IMR-90 (cell line): ENCODE results near the gene MEF2B. TPM values are rescaled to one million over a fixed set of nuclear protein-coding genes. Genes with fewer than 3 reads are reported as not detected.
"Not testable (repeated sequence)": the region's sequence is repeated elsewhere in the genome, so short reads cannot be mapped to it uniquely, and the experiment has no call there.

Source experiments
- ATAC-seq: fragments of 200-7000 bp; cut with Tn5 transposase; 2 replicates; pipeline ENCODE4 v1.9.1; 2020; ENCODE audit warnings: low read depth, mild to moderate bottlenecking, moderate library complexity
- BruUV-seq: library from RNA; stranded (reverse); fragments of 400-500 nt; replicated peaks from 2 replicates; lab custom pipeline; 2021; lab: Mats Ljungman, UMichigan
- CTCF ChIA-PET: fragments of 300-600 bp; formaldehyde crosslinking; extraction: SDS; loops from one replicate; lab custom pipeline; 2021; ENCODE audit warnings: antibody characterized with exemption; lab: Yijun Ruan, JAX
- POLR2A ChIA-PET: fragments of 300-600 bp; sonication (Branson Sonifier 250); formaldehyde crosslinking; loops from one replicate; lab custom pipeline; 2022; ENCODE audit warnings: antibody characterized with exemption; ENCODE audit not compliant: unreplicated experiment; lab: Charles Lee
- DNase-seq: peaks from one replicate; pipeline ENCODE4 v3.0.0; 2013
- H2AFZ ChIP-seq: replicated peaks from 2 replicates; pipeline ENCODE3; 2013; ENCODE audit warnings: low read length, mild to moderate bottlenecking; ENCODE audit not compliant: poor library complexity
- H2AK5ac ChIP-seq: 2 replicates; pipeline ENCODE4 v1.6.1; 2013; ENCODE audit warnings: low read depth, low read length, inconsistent platforms
- H2AK9ac ChIP-seq: replicated peaks from 2 replicates; pipeline ENCODE3; 2013; ENCODE audit warnings: mild to moderate bottlenecking, low read depth, low read length, moderate library complexity; ENCODE audit not compliant: poor library complexity
- H2BK120ac ChIP-seq: 2 replicates; pipeline ENCODE4 v1.6.1; 2013; ENCODE audit warnings: low read depth, low read length, inconsistent platforms
- H2BK15ac ChIP-seq: 3 replicates; pipeline ENCODE4 v1.6.1; 2013; ENCODE audit warnings: low read depth, low read length, inconsistent platforms
- H2BK20ac ChIP-seq: 2 replicates; pipeline ENCODE4 v1.6.1; 2013; ENCODE audit warnings: low read depth, mild to moderate bottlenecking, inconsistent platforms, low read length, moderate library complexity
- H2BK5ac ChIP-seq: 2 replicates; pipeline ENCODE4 v1.6.1; 2013; ENCODE audit warnings: mild to moderate bottlenecking, low read depth, low read length, inconsistent platforms; ENCODE audit not compliant: poor library complexity, severe bottlenecking
- H3K14ac ChIP-seq: replicated peaks from 2 replicates; pipeline ENCODE4 v1.6.1; 2013; ENCODE audit warnings: low read depth, low read length, inconsistent platforms
- H3K18ac ChIP-seq: 2 replicates; pipeline ENCODE4 v1.6.1; 2013; ENCODE audit warnings: low read depth, low read length, control low read depth
- H3K23ac ChIP-seq: 2 replicates; pipeline ENCODE4 v1.6.1; 2013; ENCODE audit warnings: low read depth, low read length, inconsistent platforms
- H3K27ac ChIP-seq: 2 replicates; pipeline ENCODE4 v1.5.1; 2013; ENCODE audit warnings: mild to moderate bottlenecking, control low read depth, low read length; ENCODE audit not compliant: insufficient read depth
- H3K27me3 ChIP-seq: 2 replicates; pipeline ENCODE4 v1.6.1; 2013; ENCODE audit warnings: low read length; ENCODE audit not compliant: control insufficient read depth, insufficient read depth
- H3K36me3 ChIP-seq: 2 replicates; pipeline ENCODE4 v1.6.1; 2013; ENCODE audit warnings: low read length, mixed read lengths; ENCODE audit not compliant: control insufficient read depth, insufficient read depth
- H3K4ac ChIP-seq: 2 replicates; pipeline ENCODE4 v1.6.1; 2013; ENCODE audit warnings: low read depth, low read length, inconsistent platforms
- H3K4me1 ChIP-seq: 2 replicates; pipeline ENCODE4 v1.6.1; 2013; ENCODE audit warnings: low read length, mixed read lengths; ENCODE audit not compliant: control insufficient read depth, insufficient read depth
- H3K4me2 ChIP-seq: 2 replicates; pipeline ENCODE4 v1.6.1; 2013; ENCODE audit warnings: low read depth, mild to moderate bottlenecking, control low read depth, low read length, moderate library complexity
- H3K4me3 ChIP-seq: 2 replicates; pipeline ENCODE4 v1.5.1; 2013; ENCODE audit warnings: low read depth, mild to moderate bottlenecking, control low read depth, low read length, moderate library complexity; ENCODE audit not compliant: insufficient read depth
- H3K56ac ChIP-seq: 2 replicates; pipeline ENCODE4 v1.6.1; 2013; ENCODE audit warnings: low read length, inconsistent platforms; ENCODE audit not compliant: insufficient read depth; ENCODE audit errors: extremely low read depth
- H3K79me1 ChIP-seq, 2 experiments: 2 replicates each; pipeline ENCODE4 v1.6.1; 2013; ENCODE audit warnings: low read length in 2 of 2, inconsistent platforms in 1 of 2, low read depth in 1 of 2
- H3K9ac ChIP-seq: 2 replicates; pipeline ENCODE4 v1.6.1; 2013; ENCODE audit warnings: low read depth, low read length, control low read depth
- H3K9me1 ChIP-seq: 2 replicates; pipeline ENCODE4 v1.6.1; 2013; ENCODE audit warnings: low read length, inconsistent platforms; ENCODE audit not compliant: insufficient read depth
- H3K9me3 ChIP-seq: 2 replicates; pipeline ENCODE4 v1.6.1; 2013; ENCODE audit warnings: low read length; ENCODE audit not compliant: control insufficient read depth, insufficient read depth
- H4K20me1 ChIP-seq: 2 replicates; pipeline ENCODE4 v1.6.1; 2013; ENCODE audit warnings: low read length, inconsistent platforms; ENCODE audit not compliant: insufficient read depth
- H4K5ac ChIP-seq: 2 replicates; pipeline ENCODE4 v1.6.1; 2013; ENCODE audit warnings: mild to moderate bottlenecking, low read depth, low read length, control low read depth
- H4K8ac ChIP-seq, 2 experiments: 2 replicates each; pipeline ENCODE4 v1.6.1; 2013; ENCODE audit warnings: low read depth in 2 of 2, low read length in 2 of 2, control low read depth in 1 of 2, inconsistent platforms in 1 of 2
- H4K91ac ChIP-seq: 2 replicates; pipeline ENCODE4 v1.6.1; 2013; ENCODE audit warnings: low read depth, low read length, inconsistent platforms; ENCODE audit not compliant: insufficient read depth
- BHLHE40 ChIP-seq: fragments of 150-350 bp; IDR thresholded peaks from 2 replicates; pipeline ENCODE4 v1.6.1; 2016; ENCODE audit warnings: mild to moderate bottlenecking, low read depth, low read length
- CEBPB ChIP-seq: IDR thresholded peaks from 2 replicates; pipeline ENCODE4 v1.6.1; 2012; ENCODE audit warnings: low read depth, low read length, improper control_type of control experiment
- CHD1 ChIP-seq: IDR thresholded peaks from 2 replicates; pipeline ENCODE4 v1.6.1; 2012; ENCODE audit warnings: low read depth, low read length, improper control_type of control experiment
- FOS ChIP-seq: fragments of 150-350 bp; IDR thresholded peaks from 2 replicates; pipeline ENCODE4 v1.6.1; 2016; ENCODE audit warnings: low read depth, low read length
- MAFK ChIP-seq: IDR thresholded peaks from 2 replicates; pipeline ENCODE4 v1.6.1; 2012; ENCODE audit warnings: low read depth, low read length, improper control_type of control experiment
- MXI1 ChIP-seq: IDR thresholded peaks from 2 replicates; pipeline ENCODE4 v1.6.1; 2012; ENCODE audit warnings: low read depth, mild to moderate bottlenecking, low read length, moderate library complexity, borderline replicate concordance
- RAD21 ChIP-seq: IDR thresholded peaks from 2 replicates; pipeline ENCODE4 v1.6.1; 2012; ENCODE audit warnings: low read length, improper control_type of control experiment
- RCOR1 ChIP-seq: IDR thresholded peaks from 2 replicates; pipeline ENCODE4 v1.6.1; 2012; ENCODE audit warnings: mild to moderate bottlenecking, low read length, improper control_type of control experiment; ENCODE audit not compliant: insufficient replicate concordance
- RFX5 ChIP-seq: IDR thresholded peaks from 2 replicates; pipeline ENCODE4 v1.8.0; 2012; ENCODE audit warnings: low read depth, mild to moderate bottlenecking, low read length, moderate library complexity
- SMC3 ChIP-seq: fragments of 150-350 bp; IDR thresholded peaks from 2 replicates; pipeline ENCODE4 v1.6.1; 2016; ENCODE audit warnings: low read depth, mild to moderate bottlenecking, antibody characterized with exemption, low read length, moderate library complexity
- WGBS, 2 experiments: methylation state at CpG; one replicate each; pipeline versions ENCODE4 v1.1.5 to v1.1.7; 2013; ENCODE audit warnings: missing lambda C conversion rate in 2 of 2; ENCODE audit not compliant: insufficient read length in 1 of 2; ENCODE audit errors: extremely low coverage in 2 of 2; 5-methylcytosine and 5-hydroxymethylcytosine counted together
- dilution Hi-C: fragments of 300-500 bp; cut with HindIII; formaldehyde crosslinking; loops from one replicate; pipeline ENCODE4 v1.14.3; 2018; ENCODE audit warnings: low sequenced_read_pairs; ENCODE audit not compliant: unreplicated experiment
- in situ Hi-C: fragments of 300-500 bp; cut with MboI; formaldehyde crosslinking; loops from 3 replicates; pipeline ENCODE4 v1.14.3; 2019; ENCODE audit warnings: low sequenced_read_pairs, inconsistent platforms, mixed read lengths
- intact Hi-C: fragments of 100-400 bp; cut with micrococcal nuclease; formaldehyde crosslinking; loops from 2 replicates; pipeline ENCODE4 v1.10.0; 2022
- polyA plus RNA-seq, 3 experiments: library from polyadenylated mRNA; depleted of rRNA; stranded (reverse); fragments of >200 nt; gene quantifications; 2 replicates each; pipeline ENCODE4 v1.2.3, GENCODE V29; 2012; ENCODE audit warnings: low replicate concordance in 1 of 3
- total RNA-seq: library from RNA; depleted of rRNA; stranded (reverse); fragments of >200 nt; gene quantifications from 2 replicates; pipeline ENCODE4 v1.2.3, GENCODE V29; 2012

Gene MEF2B
- total and polyA plus RNA-seq, 2 of the 4 experiments (the other 2 are of a cell fraction), result 0.18 to 0.94 TPM

- Histone ChIP-seq H2BK5ac (no peak overlapping the region), H3K4ac (no peak overlapping the region), H2AK5ac (no peak overlapping the region), H4K8ac (no peak overlapping the region), H2BK20ac (no peak overlapping the region), H3K23ac (no peak overlapping the region), H3K14ac (no peak overlapping the region), H3K27ac (no peak overlapping the region), H4K20me1 (no peaks in the 10 kb centered on the region), H2BK15ac (no peak overlapping the region), H3K36me3 (no peaks in the 10 kb centered on the region), H3K4me3 (no peak overlapping the region), H3K18ac (no peak overlapping the region), H2AK9ac (no peak overlapping the region), H2AFZ (no peak overlapping the region), H3K9me1 (peaks cover 8% of the 10 kb centered on the region), H3K9ac (no peak overlapping the region), H3K4me1 (peaks cover 7% of the 10 kb centered on the region; the same call in 1 of the 2 replicates), H3K79me1 (no peaks in the 10 kb centered on the region), H3K56ac (no peak overlapping the region), H4K91ac (no peak overlapping the region), H3K4me2 (no peak overlapping the region), H3K27me3 (no peaks in the 10 kb centered on the region), H4K5ac (no peak overlapping the region), H3K9me3 (no peaks in the 10 kb centered on the region), H2BK120ac (no peak overlapping the region)
- in situ Hi-C loops (no loop called here), dilution Hi-C loops (no loop called here), intact Hi-C loops (no loop called here)
- BruUV-seq, result no TSS peak
- ChIA-PET POLR2A (no interaction called here), CTCF (no interaction called here)
- no peak for ATAC-seq
- TF ChIP-seq RCOR1 (no peak), CHD1 (no peak), MAFK (no peak), SMC3 (no peak), MXI1 (no peak), RAD21 (no peak), BHLHE40 (no peak), FOS (no peak), RFX5 (no peak), CEBPB (no peak)
- WGBS, 2 experiments, result 100% methylated on average over 4 of the region's 11 CpGs; no CpG with 5 or more reads in 1 of the 2 experiments
- DNase-seq, result no peak
These were observed 66.9 kb downstream of the MEF2B start for GRCh38 chr19:19103167-19103566.

- BruUV-seq, H3K4me3 ChIP-seq, dilution Hi-C loops, H3K27ac ChIP-seq, H3K56ac ChIP-seq, H2BK15ac ChIP-seq, H2AFZ ChIP-seq, H3K23ac ChIP-seq, in situ Hi-C loops, H3K27me3 ChIP-seq, H2BK120ac ChIP-seq, H3K36me3 ChIP-seq, H2BK20ac ChIP-seq, H3K9me1 ChIP-seq, H3K14ac ChIP-seq, ATAC-seq, H4K8ac ChIP-seq, H4K5ac ChIP-seq, H2AK9ac ChIP-seq, H3K4me2 ChIP-seq, H3K9me3 ChIP-seq, H3K79me1 ChIP-seq, POLR2A ChIA-PET, H4K20me1 ChIP-seq, DNase-seq, intact Hi-C loops, H3K18ac ChIP-seq, H2BK5ac ChIP-seq, H3K4ac ChIP-seq, H3K9ac ChIP-seq, CTCF ChIA-PET, H2AK5ac ChIP-seq, H3K4me1 ChIP-seq, H4K91ac ChIP-seq: not testable (repeated sequence)
- WGBS, 2 experiments, result 100% methylated on average over 1 of the region's 10 CpGs; no CpG with 5 or more reads in 1 of the 2 experiments
These were observed 67.5 kb downstream of the MEF2B start for GRCh38 chr19:19102566-19102965.
